ENCODE results near the gene SRSF2.

Gene SRSF2

GRCh38 chr17:76684756-76685155 lies 52.4 kb downstream of the SRSF2 start:
- Histone ChIP-seq H3K27ac (no peak overlapping the region), H3K9ac (peak overlapping the region in 3 of 11 experiments; percentile 28 to 57 (median 35); a peak in 3 of 22 replicates), H3K36me3 (peaks cover 0 to 7% (median 0%) of the 10 kb centered on the region in 11 experiments; a peak in 3 of 22 replicates), H3K4me1 (peaks cover 50 to 96% (median 90%) of the 10 kb centered on the region in 10 experiments), H4K20me1 (peaks cover 0 to 67% (median 15%) of the 10 kb centered on the region in 11 experiments; a peak in 15 of 22 replicates), H3K4me3 (no peak overlapping the region), H3K9me3 (replicated peaks in 1 of 11) (no peaks in the 10 kb centered on the region), H3K27me3 (peaks cover 0 to 21% (median 0%) of the 10 kb centered on the region in 11 experiments; a peak in 2 of 22 replicates), H3K4me2 (peak overlapping the region in 8 of 11 experiments; percentile 66 to 97 (median 80); a peak in 16 of 22 replicates)
- TF ChIP-seq Cebpa-rat (IDR thresholded peaks at IDR 0.05) = no peak

Data from BLaER1 treated with 17β-estradiol and CSF1 and Interleukin-3, amounts not matched to agents 10 nM and 100 nM (cell line).